Upper lobe of right lung (tissue), 1 donor: ENCODE results near the gene HMMR. TPM values are rescaled to one million over a fixed set of nuclear protein-coding genes. Genes with fewer than 3 reads are reported as not detected.

Source experiments
- ATAC-seq: fragments of 200-7000 bp; cut with Tn5 transposase; one replicate; pipeline ENCODE4 v1.9.1; 2020; ENCODE audit warnings: mild to moderate bottlenecking, moderate library complexity
- DNase-seq: peaks from one replicate; pipeline ENCODE4 v3.0.0-alpha.2; 2020
- H3K27ac ChIP-seq: fragments of 200-600 bp; one replicate; pipeline ENCODE4 v1.8.0; 2022
- H3K27me3 ChIP-seq: fragments of 200-600 bp; one replicate; pipeline ENCODE4 v1.8.0; 2022; ENCODE audit warnings: mild to moderate bottlenecking
- H3K36me3 ChIP-seq: fragments of 200-600 bp; one replicate; pipeline ENCODE4 v1.8.0; 2022
- H3K4me1 ChIP-seq: fragments of 200-600 bp; one replicate; pipeline ENCODE4 v1.8.0; 2022
- H3K4me3 ChIP-seq: fragments of 200-600 bp; one replicate; pipeline ENCODE4 v1.8.0; 2022; ENCODE audit warnings: mild to moderate bottlenecking
- H3K9me3 ChIP-seq: fragments of 200-600 bp; one replicate; pipeline ENCODE4 v1.8.0; 2022
- CTCF ChIP-seq: fragments of 200-600 bp; IDR thresholded peaks from one replicate; pipeline ENCODE4 v1.8.0; 2022; ENCODE audit warnings: antibody characterized with exemption
- intact Hi-C: fragments of 100-400 bp; cut with DNase I; formaldehyde crosslinking; loops from one replicate; pipeline ENCODE4 v1.11.0; 2022
- total RNA-seq: library from RNA; stranded (reverse); fragmentation: NEBNext Ultra II Directional; extraction: Animal tissue kit (Norgen Biotek cat#: 25700); gene quantifications from one replicate; pipeline ENCODE4 v1.2.1, GENCODE V29; 2021
- donor health status: DM: no; HTN: yes; CAD: no; lungs with severe emphysema.

HMMR gene
- total RNA-seq, 1 donor from 2014 or later: 1.6 TPM

GRCh38 chr5:163458778-163459385 is 1.6 kb upstream of the HMMR start:
- H3K4me3 ChIP-seq: peak overlapping the region; percentile 70
- H3K27me3 ChIP-seq: no peaks in the 10 kb centered on the region
- peaks cover 20% of the 10 kb centered on the region for H3K4me1 ChIP-seq
- no peak for TF ChIP-seq CTCF
- DNase-seq: no peak
- intact Hi-C loops: no loop called here
- H3K27ac ChIP-seq: peak overlapping the region; percentile 97
- H3K36me3 ChIP-seq: peaks cover 25% of the 10 kb centered on the region
- H3K9me3 ChIP-seq: no peaks in the 10 kb centered on the region
- no peak for ATAC-seq

- DNase-seq: no peak
- H3K9me3 ChIP-seq: no peaks in the 10 kb centered on the region
- no peaks in the 10 kb centered on the region for H3K27me3 ChIP-seq
- H3K27ac ChIP-seq: peak overlapping the region; percentile 97
- peaks cover 20% of the 10 kb centered on the region for H3K4me1 ChIP-seq
- ATAC-seq: no peak
- no peak for TF ChIP-seq CTCF
- H3K36me3 ChIP-seq: peaks cover 19% of the 10 kb centered on the region
- peak overlapping the region; percentile 70 for H3K4me3 ChIP-seq
- intact Hi-C loops: no loop called here
These were observed 992 bp upstream of the HMMR start for GRCh38 chr5:163459462-163459818.

- TF ChIP-seq CTCF: peak; percentile 12
- Histone ChIP-seq H3K27me3 (no peaks in the 10 kb centered on the region), H3K4me1 (peaks cover 20% of the 10 kb centered on the region), H3K9me3 (no peaks in the 10 kb centered on the region), H3K36me3 (peaks cover 14% of the 10 kb centered on the region), H3K4me3 (peak within 1 kb of the TSS; percentile 70), H3K27ac (peak within 1 kb of the TSS; percentile 97)
- ATAC-seq: peak; percentile 96
- intact Hi-C loops: no loop called here
- DNase-seq: peak; percentile 99
These were observed 442 bp upstream of the HMMR start, which contains the start of gene NUDCD2 for GRCh38 chr5:163459819-163460561. NUDCD2 (minus strand) TSS chr5:163460102; CDS start chr5:163460050, 52 bp downstream.

GRCh38 chr5:163463063-163463435 is 2.6 kb downstream of the HMMR start:
- no peak for ATAC-seq
- Histone ChIP-seq H3K36me3 (no peaks in the 10 kb centered on the region), H3K9me3 (no peaks in the 10 kb centered on the region), H3K4me1 (peaks cover 18% of the 10 kb centered on the region), H3K27me3 (no peaks in the 10 kb centered on the region), H3K27ac (no peak overlapping the region), H3K4me3 (no peak overlapping the region)
- intact Hi-C loops: no loop called here
- TF ChIP-seq CTCF: no peak
- DNase-seq: no peak

GRCh38 chr5:163467682-163468081 is 7.2 kb downstream of the HMMR start:
- no peaks in the 10 kb centered on the region for H3K27me3 ChIP-seq
- H3K36me3 ChIP-seq: no peaks in the 10 kb centered on the region
- no peaks in the 10 kb centered on the region for H3K4me1 ChIP-seq
- intact Hi-C loops: no loop called here
- TF ChIP-seq CTCF: no peak
- no peak overlapping the region for H3K4me3 ChIP-seq
- no peak overlapping the region for H3K27ac ChIP-seq
- DNase-seq: no peak
- ATAC-seq: no peak
- no peaks in the 10 kb centered on the region for H3K9me3 ChIP-seq
